Retinal pigment epithelial cell (primary cell): Measurements from ENCODE around the gene SCAMP4.

Source experiments
- DNase-seq: peaks from one replicate; pipeline ENCODE4 v3.0.0-alpha.2; 2010; ENCODE audit warnings: low read depth
- H3K4me3 ChIP-seq: 2 replicates; pipeline ENCODE4 v1.5.1; 2011; ENCODE audit warnings: mild to moderate bottlenecking, low read length, control low read depth, moderate library complexity
- CTCF ChIP-seq: conservative IDR thresholded peaks from 2 replicates; pipeline ENCODE4 v1.5.1; 2011; ENCODE audit warnings: low read depth, low read length, control low read depth, inconsistent platforms

Gene SCAMP4

GRCh38 chr19:1957562-1958248 is 52.5 kb downstream of the SCAMP4 start:
- TF ChIP-seq CTCF = no peak
- H3K4me3 ChIP-seq = no peak overlapping the region

GRCh38 chr19:1959928-1960589 is 54.9 kb downstream of the SCAMP4 start:
- H3K4me3 ChIP-seq = no peak overlapping the region
- DNase-seq = no peak
- TF ChIP-seq CTCF = no peak

More at GRCh38 chr19:1957562-1958248, 52.5 kb downstream of the SCAMP4 start:
- DNase-seq = no peak

GRCh38 chr19:1961000-1961883 is 56.0 kb downstream of the SCAMP4 start:
- TF ChIP-seq CTCF = no peak
- no peak overlapping the region for H3K4me3 ChIP-seq
- no peak for DNase-seq

GRCh38 chr19:1962674-1963073 is 57.5 kb downstream of the SCAMP4 start:
- DNase-seq = no peak
- H3K4me3 ChIP-seq = no peak overlapping the region
- TF ChIP-seq CTCF = no peak

GRCh38 chr19:1967087-1967608 is 61.9 kb downstream of the SCAMP4 start:
- DNase-seq = no peak
- no peak for TF ChIP-seq CTCF
- H3K4me3 ChIP-seq = no peak overlapping the region

- TF ChIP-seq CTCF = no peak
- no peak overlapping the region for H3K4me3 ChIP-seq
- DNase-seq = no peak
Measured at GRCh38 chr19:1968279-1969175, 63.3 kb downstream of the SCAMP4 start.
